EL (cell line): Measurements from ENCODE around the gene ESR2.
"Not testable (repeated sequence)": the region's sequence is repeated elsewhere in the genome, so short reads cannot be mapped to it uniquely, and the experiment has no call there.

ENCODE experiments used
- DNase-seq: peaks from one replicate; pipeline ENCODE4 v3.0.0-alpha.2; 2016

ESR2 gene

GRCh38 chr14:64220056-64220455 is 74.1 kb downstream of the ESR2 start:
- DNase-seq = no peak

- no peak for DNase-seq
These were observed 75.6 kb downstream of the ESR2 start for GRCh38 chr14:64218344-64219240.

DNA sequence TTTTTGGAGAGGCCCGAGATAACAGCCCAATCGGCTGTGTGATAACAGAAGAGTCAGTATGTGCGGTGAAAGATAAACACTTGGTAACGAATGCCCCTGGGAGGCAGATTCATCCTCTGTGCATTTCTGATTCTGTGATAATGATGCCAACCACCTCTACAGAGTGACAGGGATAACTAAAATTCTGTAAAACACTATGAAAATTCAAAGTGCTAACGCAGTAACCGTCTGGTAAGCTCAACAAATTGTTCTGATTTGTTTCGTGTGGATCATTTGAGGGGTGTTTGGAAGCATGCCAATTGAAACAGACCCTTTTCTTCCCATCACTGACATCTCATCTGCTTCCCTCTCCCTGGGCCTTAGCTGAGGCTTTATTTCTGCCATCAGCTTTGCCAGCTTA is 76.3 kb downstream of the ESR2 start:
- no peak for DNase-seq

DNA sequence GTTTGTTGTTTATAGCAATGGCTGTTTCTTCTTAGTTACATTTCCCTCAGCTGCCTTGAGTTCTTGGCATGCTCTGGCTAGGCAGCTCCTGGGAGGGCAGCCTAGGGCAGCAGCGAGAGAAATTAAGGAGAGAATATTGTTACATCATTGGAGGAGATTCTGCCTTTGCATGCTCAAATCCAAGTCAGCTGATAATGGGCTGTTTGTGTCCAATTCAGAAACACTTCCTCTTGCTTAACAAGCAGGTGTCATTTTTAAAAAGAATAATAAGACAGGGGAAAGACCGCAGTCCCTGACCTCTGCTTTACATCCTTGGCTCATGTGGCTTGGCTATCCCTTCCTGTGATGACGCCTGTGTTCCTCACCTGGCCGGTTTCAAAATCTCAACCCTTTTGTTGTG is 76.9 kb downstream of the ESR2 start:
- no peak for DNase-seq

DNA sequence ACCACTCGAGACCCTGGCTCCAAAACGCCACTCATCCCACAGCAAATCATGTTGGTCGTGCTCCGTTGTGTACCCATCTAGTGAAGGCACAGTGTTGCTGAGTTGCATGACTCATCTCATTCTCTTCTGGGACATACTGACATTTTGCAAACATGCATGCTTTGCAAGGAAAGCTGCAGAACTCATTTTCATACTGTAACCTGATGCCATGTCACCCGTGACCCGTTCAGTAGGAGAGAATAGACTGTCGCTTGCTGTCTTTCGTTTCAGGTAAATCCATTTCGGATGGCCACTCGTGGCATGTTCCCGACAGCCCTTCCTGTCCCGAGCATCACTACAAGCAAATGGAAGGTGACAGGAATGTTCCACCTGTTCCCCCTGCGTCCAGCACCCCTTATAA is 78.2 kb downstream of the ESR2 start:
- DNase-seq = no peak

DNA sequence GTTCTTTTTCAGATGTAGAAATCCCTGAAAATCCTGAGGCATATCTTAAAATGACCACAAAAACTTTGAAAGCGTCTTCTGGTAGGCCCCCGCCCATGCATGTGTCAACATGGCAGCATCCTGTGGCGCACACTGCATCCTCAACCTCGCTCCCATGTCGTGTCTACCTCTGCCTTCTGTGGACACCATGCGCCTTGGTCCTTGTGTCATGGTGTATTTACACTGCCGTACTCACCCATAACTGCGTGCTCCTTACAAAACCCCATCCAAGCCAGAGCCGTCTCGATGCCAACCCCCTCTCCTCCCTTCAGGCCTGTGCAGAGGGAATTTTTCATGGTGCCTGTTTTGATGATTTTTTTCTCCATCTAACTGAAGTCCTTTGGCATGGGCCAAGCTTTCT is 78.9 kb downstream of the ESR2 start:
- no peak for DNase-seq

DNA sequence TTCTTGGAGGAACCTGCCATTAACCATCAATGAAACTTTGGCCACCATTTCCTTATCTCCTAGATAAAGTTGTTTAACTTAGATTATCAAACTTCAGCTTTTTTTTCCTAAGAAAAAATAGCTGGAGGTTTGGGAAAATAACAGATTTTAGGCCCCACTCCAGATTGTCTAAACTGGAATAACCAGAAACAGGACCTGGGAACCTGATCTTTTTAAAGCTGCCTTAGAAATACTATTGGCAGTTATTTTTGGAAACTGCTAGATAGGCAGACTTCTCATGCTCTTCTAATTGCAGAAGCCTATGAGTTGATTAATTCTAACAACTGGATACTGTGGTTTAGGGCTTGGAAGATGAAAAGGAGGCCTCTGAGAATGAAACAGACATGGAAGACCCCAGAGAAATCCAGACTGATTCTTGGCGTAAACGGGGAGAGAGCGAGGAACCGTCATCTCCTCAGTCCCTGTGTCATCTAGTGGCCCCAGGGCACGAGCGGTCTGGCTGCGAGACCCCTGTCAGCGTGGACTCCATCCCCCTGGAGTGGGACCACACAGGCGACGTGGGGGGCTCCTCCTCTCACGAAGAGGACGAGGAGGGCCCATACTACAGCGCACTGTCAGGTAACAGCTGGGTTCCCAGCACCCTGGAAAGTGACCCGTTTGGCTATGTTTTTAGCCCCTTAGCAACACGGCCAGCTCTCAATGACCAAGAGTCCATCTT is 80.2 kb downstream of the ESR2 start:
- no peak for DNase-seq

- DNase-seq = peak; percentile 18
These were observed 81.1 kb downstream of the ESR2 start for GRCh38 chr14:64213086-64213485.

DNA sequence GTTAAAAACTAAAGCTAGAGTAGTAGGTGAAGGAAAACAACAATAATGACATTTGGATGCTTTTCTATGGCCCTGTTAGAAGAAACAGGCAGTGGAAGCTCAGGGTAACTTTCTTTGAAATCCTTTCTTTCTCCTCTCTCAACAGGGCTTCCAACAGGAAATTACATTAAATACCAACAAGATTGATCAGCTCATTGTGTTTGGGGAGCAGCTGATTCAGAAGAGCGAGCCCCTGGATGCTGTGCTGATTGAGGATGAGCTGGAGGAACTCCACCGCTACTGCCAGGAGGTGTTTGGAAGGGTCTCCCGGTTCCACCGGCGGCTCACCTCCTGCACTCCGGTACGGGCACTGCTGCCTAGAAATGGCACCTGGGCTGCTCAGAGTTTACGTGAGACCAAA is 81.5 kb downstream of the ESR2 start:
- DNase-seq = no peak

DNA sequence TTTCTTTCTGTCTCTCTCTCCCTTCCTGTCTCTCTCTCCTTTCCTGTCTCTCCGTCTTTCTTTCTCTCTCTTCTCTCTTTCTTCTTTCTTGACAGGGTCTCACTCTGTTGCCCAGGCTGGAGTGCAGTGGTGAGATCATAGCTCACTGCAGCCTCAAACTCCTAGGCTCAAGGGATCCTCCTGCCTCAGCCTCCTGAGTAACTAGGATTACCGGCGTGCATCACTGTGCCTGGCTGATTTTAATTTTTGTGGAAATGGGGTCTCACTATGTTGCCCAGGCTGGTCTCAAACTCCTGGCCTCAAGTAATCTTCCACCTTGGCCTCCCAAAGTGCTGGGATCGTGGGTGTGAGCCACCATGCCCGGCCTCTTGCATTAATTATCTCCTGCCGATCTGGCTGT is 83.3 kb downstream of the ESR2 start:
- DNase-seq = not testable (repeated sequence)

- DNase-seq = no peak
These were observed 84.0 kb downstream of the ESR2 start for GRCh38 chr14:64210216-64210615.

- DNase-seq = no peak
These were observed 84.6 kb downstream of the ESR2 start for GRCh38 chr14:64209444-64210131.

- no peak for DNase-seq
These were observed 85.2 kb downstream of the ESR2 start for GRCh38 chr14:64208981-64209380.

DNA sequence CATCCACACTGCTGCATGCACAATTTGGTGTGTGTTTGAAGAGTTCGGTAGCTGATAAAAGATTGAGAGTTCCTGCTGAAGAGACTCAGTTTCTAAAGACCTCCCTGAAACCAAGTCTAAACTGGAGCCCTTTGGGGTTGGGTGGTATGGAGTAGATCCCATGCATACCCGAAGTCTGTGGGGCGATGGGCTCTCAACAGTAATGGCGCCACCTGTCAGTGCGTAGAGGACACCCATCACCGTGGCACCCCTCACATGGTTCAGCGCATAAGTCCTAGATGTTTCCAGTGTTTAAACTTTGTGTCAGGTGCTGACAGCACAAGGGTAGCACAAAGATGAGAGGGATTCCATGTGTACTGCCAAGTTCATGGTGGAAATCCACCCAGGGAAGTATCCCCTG is 85.9 kb downstream of the ESR2 start:
- DNase-seq = no peak

DNA sequence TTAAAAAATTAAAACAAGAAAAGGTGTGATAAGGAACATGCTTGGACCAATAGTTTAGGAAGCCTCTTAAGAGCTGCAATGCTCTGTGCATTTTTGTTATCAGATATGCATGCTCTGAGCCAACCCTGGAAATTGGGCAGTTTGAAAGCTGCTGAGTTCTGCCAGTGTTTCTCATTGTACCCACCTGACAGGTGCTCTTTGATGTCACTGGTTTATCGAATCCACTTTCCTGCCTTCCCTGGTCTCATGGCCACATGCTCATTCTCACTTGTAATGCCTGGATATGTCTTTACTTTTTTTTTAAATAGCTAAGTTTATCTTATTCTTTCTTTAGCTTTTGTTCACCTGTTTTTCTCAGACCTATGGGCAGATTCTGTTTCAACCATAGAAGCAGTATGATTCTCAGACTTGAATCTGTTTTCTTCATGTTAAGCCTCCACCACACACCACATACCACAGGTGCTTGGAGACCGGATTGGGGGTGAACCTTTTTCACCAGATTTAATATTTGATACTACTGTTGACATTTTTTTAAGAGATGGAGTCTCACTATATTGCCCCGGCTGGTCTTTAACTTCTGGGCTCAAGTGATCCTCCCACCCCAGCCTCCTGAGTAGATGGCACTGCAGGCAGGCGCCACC is 90.7 kb downstream of the ESR2 start:
- DNase-seq = no peak

- DNase-seq = no peak
These were observed 91.5 kb downstream of the ESR2 start for GRCh38 chr14:64202716-64203115.

DNA sequence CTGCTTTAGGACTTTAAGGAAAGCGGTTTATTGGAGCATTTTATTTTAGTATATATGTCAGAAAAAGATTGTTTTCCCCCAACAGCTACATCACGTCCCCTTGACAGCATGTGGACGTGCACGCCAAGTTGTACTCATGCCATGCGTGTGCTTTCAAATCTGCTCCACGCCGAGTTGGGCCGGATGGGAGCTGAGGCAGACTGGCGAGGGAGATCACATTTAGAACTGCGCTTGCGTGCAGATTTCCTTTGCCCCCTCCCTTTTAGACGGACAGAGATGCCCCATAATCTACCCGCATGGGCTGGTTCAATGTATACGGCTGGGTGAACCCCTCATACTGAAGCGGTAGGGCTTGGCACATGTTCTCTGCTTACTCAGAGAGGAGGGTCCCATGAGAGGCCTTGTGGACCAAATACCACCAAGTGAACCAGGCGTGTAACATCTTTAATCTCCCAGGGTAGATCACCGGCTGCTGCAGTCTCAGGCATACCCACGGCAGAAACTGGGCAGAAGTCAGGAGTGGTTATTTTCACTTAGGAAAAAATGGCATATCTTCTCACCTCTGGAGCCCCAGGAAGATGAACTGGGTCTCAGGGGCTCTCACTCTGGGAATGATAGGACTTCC is 92.1 kb downstream of the ESR2 start:
- no peak for DNase-seq

DNA sequence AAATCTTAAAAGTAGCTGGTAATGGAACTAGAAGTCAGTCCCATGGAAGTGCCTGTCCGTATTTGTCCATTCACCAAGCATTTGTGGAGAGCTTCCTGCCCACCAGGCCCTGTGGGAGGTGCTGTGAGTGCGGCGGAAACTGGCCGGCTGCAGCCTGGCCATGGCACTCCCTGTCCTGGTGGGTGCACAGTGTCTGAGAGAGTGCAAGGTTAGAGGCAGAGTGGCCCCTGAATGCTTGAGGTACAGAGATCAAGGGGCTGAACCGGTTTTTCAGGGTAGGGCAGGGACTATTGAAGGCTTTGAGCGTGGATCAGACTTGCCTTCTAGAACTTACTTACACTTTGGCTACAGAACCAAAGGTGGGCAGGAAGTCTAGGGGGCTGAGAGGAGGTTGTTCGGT is 92.9 kb downstream of the ESR2 start:
- no peak for DNase-seq

- no peak for DNase-seq
These were observed 94.0 kb downstream of the ESR2 start for GRCh38 chr14:64200170-64200569.

DNA sequence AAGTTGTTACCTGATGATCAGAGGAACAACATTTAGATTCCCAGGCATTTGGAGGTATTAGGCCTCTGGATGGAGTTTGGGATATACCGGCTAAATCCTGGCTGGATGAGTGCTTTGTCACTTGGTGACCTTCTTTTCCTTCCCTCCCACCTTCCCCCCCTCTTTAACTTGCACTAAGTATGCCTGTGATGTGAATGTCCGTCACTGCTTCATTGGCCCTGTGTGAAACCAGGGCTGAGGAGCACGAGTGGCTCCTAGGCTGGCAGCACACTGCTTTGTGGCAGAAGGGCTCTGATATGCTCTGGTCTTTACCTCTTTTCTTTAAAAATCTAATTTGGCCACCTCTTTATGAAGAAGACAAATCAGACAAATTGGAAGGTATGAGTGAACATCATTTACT is 95.7 kb downstream of the ESR2 start:
- DNase-seq = no peak

DNA sequence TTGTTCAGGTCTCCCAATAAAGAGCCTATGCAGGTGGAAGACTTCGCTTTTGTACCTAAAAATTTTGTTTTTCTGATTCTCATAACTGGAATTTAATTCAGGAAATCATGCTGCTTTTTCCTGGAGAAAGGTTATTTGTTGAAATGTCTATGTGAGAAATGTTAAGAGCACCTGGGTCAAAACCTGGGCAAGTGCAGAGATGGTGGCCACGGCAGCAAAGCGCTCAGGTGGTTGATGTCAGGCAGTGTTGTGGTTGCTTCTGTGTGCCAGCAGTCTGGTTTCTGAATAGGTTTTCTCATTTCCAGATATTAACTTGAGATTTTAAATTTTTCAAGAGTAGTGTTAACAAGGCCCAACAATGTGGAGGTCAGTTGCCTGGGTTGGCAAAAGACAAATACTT is 96.2 kb downstream of the ESR2 start:
- DNase-seq = no peak

DNA sequence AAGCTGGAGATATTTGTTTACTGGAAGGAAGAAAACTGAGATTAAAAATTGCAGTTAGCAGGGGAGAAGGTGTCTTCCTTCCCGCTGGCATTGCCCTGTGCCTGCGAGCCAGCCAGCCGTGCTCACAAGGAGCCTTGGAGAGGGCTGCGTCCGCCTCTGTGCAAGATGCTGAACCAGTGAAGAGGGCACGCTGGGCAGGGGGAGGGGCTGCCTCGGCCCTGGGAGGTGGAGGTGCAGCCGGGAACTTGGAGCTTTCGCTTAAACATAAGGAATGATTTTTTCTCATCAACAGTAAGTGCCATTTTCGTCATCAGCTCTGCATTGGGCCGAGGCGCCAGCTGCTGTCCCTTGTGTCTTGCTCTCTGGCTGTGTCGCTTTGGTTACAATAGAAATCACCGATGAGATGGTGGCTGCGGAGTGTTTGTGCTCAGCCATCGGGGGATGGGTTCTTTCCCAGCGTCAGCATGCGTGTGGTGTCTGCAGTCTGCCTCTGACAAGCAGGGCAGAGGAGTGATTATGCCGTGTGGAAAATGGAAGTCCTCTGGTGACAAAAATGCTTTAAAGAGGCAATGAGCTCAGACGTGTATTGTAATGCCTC is 97.3 kb downstream of the ESR2 start:
- DNase-seq = peak; percentile 19
